Brain microvascular endothelial cell (primary cell): ENCODE data around the gene APBA2.

Source experiments
- DNase-seq: peaks from one replicate; pipeline ENCODE4 v3.0.0-alpha.2; 2020
- H3K27ac ChIP-seq: fragments of 250-450 bp; sonication (Bioruptor Pico); 2 replicates; pipeline ENCODE4 v1.5.1; 2020; ENCODE audit warnings: mild to moderate bottlenecking, moderate library complexity
- H3K27me3 ChIP-seq: fragments of 250-450 bp; sonication (Bioruptor Pico); replicated peaks from 2 replicates; pipeline ENCODE4 v1.5.1; 2020; ENCODE audit warnings: mild to moderate bottlenecking
- H3K36me3 ChIP-seq: fragments of 250-450 bp; sonication (Bioruptor Pico); replicated peaks from 2 replicates; pipeline ENCODE4 v1.5.1; 2020; ENCODE audit warnings: mild to moderate bottlenecking
- H3K4me3 ChIP-seq: 2 replicates; pipeline ENCODE4 v1.5.1; 2011; ENCODE audit warnings: low read depth, mild to moderate bottlenecking, control low read depth, low read length, moderate library complexity
- in situ Hi-C: cut with HindIII; loops from 2 replicates; pipeline ENCODE4 v1.10.0; 2017; ENCODE audit warnings: low sequenced_read_pairs, low pct_ligation_motif_present
- TF ChIP-seq, protein P1 (sequence below): IDR thresholded peaks from 2 replicates; pipeline ENCODE4 v1.5.1; 2011; ENCODE audit warnings: low read depth, mild to moderate bottlenecking, moderate library complexity, low read length, control low read depth, inconsistent platforms; ENCODE audit errors: missing control alignments

APBA2 gene

DNA sequence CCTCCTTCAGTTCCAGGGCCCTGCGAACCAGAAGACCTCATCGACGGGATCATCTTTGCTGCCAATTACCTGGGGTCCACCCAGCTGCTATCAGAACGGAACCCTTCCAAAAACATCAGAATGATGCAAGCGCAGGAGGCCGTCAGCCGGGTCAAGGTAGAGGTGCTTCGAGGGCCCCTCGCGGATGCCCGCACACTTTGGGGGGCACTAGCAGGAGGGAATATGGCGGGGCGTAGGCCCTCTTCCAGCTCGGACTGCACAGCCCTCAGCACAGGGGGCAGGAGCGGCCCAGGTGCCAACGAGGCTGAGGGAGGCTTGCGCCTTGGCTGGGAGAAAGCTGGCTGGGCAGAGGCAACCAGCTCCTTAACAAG is 207.3 kb downstream of the APBA2 start:
- Histone ChIP-seq H3K36me3 (no peaks in the 10 kb centered on the region), H3K27ac (no peak overlapping the region), H3K4me3 (no peak overlapping the region), H3K27me3 (no peaks in the 10 kb centered on the region)
- in situ Hi-C loops, result no loop called here
- DNase-seq, result no peak
- TF ChIP-seq, protein P1, sequence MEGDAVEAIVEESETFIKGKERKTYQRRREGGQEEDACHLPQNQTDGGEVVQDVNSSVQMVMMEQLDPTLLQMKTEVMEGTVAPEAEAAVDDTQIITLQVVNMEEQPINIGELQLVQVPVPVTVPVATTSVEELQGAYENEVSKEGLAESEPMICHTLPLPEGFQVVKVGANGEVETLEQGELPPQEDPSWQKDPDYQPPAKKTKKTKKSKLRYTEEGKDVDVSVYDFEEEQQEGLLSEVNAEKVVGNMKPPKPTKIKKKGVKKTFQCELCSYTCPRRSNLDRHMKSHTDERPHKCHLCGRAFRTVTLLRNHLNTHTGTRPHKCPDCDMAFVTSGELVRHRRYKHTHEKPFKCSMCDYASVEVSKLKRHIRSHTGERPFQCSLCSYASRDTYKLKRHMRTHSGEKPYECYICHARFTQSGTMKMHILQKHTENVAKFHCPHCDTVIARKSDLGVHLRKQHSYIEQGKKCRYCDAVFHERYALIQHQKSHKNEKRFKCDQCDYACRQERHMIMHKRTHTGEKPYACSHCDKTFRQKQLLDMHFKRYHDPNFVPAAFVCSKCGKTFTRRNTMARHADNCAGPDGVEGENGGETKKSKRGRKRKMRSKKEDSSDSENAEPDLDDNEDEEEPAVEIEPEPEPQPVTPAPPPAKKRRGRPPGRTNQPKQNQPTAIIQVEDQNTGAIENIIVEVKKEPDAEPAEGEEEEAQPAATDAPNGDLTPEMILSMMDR, result no peak

DNA sequence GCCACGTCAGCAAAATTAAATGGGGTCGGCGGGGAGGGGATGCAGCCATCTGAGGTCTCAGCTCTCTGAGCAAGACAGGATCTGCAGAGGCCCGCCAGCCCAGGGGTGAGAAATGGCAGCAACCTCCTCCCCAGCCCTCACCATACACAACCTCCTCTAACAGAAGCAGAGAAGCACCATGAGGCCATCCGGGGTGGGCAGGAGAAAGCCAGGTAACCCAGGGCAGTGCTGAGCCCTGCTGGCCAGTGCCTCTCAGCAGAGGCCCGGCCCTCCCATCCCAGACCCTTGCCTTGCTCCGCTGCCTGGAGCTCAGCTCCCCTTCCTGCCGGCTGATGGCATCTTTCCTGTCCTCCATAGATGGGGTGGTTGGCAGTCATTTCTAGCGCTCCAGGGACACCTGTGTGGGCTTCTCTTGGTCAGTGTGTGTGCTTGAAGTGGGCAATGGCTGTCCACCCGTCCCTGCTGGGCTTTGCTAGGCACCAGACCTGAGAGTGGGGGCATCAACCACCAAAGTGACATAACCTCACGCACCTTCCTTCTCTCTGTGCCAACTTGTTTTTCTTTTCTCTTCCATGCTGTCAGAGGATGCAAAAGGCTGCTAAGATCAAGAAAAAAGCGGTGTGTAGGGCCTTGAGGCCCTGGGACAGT is 208.0 kb downstream of the APBA2 start:
- in situ Hi-C loops, result no loop called here
- Histone ChIP-seq H3K4me3 (no peak overlapping the region), H3K27me3 (no peaks in the 10 kb centered on the region), H3K36me3 (no peaks in the 10 kb centered on the region), H3K27ac (no peak overlapping the region)
- no peak for DNase-seq
- TF ChIP-seq, protein P1, result no peak

DNA sequence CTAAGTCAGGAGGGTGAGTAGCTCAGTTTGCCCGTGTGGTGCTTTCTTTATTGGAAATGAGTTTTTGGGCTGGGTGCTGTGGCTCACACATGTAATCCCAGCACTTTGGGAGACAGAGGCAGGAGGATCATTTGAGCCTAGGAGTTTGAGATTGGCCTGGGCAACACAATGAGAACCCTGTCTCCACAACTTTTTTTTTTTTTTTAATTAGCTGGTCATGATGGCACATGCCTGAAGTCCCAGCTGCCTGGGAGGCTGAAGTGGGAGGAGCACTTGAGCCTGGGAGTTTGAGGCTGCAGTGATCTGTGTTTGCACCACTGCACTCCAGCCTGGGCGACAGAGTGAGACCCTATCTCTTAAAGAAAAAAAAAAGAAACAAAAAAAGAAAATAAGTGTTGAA is 208.9 kb downstream of the APBA2 start:
- in situ Hi-C loops, result no loop called here
- H3K36me3 ChIP-seq, result no peaks in the 10 kb centered on the region

DNA sequence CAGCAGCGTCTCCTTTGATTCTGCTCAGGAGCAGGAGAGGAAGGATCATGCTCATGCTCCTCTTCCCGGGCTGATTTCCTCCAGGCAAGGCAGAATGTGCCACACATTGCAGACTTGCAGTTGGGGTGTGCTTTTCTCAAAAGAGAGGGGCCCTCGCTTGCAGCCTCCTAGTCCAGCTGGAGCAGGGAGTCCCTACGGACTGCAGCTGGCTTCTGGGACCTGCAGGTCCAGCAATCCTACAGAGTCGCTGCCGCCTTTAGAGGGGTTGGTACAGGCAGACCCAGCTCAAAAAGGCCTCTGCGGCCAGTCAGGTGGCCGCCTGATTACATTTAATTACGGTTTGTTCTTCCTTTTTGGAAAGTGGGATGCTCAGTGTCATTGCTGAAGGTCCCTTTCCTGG is 210.0 kb downstream of the APBA2 start:
- no peaks in the 10 kb centered on the region for H3K36me3 ChIP-seq
- in situ Hi-C loops, result no loop called here

More for the DNA sequence above, 208.9 kb downstream of the APBA2 start:
- TF ChIP-seq, protein P1, result no peak
- Histone ChIP-seq H3K4me3 (no peak overlapping the region), H3K27ac (no peak overlapping the region), H3K27me3 (no peaks in the 10 kb centered on the region)
- no peak for DNase-seq

DNA sequence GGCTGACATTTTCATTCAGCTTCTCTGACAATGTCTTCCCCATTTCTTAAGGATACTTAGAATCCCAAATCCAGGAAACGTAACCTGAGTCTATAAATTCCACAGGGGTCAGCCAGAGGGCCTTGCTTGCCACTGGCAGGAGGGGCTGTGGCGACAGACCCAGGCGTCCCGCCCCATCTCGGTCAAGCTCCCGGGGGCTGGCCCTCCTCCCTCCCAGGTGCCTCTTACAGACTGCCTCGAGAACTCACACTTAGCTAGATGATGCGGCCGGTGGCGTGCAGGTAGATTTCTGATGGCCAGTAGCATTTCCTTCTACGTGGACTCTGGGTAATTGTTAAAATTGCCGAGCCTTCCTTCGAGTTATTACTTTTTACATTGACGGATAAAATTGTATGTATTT is 211.4 kb downstream of the APBA2 start:
- DNase-seq, result no peak
- Histone ChIP-seq H3K27ac (no peak overlapping the region), H3K27me3 (no peaks in the 10 kb centered on the region), H3K4me3 (no peak overlapping the region), H3K36me3 (no peaks in the 10 kb centered on the region)
- TF ChIP-seq, protein P1, result no peak
- in situ Hi-C loops, result no loop called here

More for the DNA sequence above, 210.0 kb downstream of the APBA2 start:
- no peak for DNase-seq
- Histone ChIP-seq H3K27ac (no peak overlapping the region), H3K27me3 (no peaks in the 10 kb centered on the region), H3K4me3 (no peak overlapping the region)
- TF ChIP-seq, protein P1, result no peak

DNA sequence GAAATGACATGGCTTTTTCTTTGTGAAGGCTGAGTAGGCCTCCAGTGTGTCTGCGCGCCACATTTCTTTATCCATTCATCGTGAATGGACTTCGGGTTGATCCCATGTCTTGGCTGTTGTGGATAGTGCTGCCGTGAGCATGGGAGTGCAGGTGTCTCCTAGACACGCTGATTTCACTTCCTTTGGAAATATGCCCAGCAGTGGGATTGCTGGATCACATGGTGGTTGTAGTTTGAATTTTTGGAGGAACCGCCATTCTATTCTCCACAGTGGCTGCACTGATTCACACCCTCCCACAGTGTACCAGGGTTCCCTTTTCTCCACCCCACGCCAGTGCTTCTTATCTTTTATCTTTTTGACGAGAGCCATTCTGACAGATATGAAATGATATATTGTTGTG is 212.2 kb downstream of the APBA2 start:
- no peak overlapping the region for H3K27ac ChIP-seq
- TF ChIP-seq, protein P1, result no peak
- no peak overlapping the region for H3K4me3 ChIP-seq
- no peak for DNase-seq
- in situ Hi-C loops, result no loop called here
- no peaks in the 10 kb centered on the region for H3K27me3 ChIP-seq
- no peaks in the 10 kb centered on the region for H3K36me3 ChIP-seq
